HG02852 (cell line): Measurements from ENCODE around the gene DNAH6.
A peak's percentile ranks its signal among the peaks of the same experiment; 100 is the strongest.
"Not testable (repeated sequence)": the region's sequence is repeated elsewhere in the genome, so short reads cannot be mapped to it uniquely, and the experiment has no call there.

Experiments used
- ATAC-seq: cut with Tn5 transposase; IDR thresholded peaks from one replicate; pipeline ENCODE4 v1.9.1; 2021; ENCODE audit warnings: mild to moderate bottlenecking, moderate library complexity; ENCODE audit not compliant: unreplicated experiment

DNAH6 gene

GRCh38 chr2:84496386-84496785 lies 19.9 kb upstream of the DNAH6 start:
- ATAC-seq = no peak

DNA sequence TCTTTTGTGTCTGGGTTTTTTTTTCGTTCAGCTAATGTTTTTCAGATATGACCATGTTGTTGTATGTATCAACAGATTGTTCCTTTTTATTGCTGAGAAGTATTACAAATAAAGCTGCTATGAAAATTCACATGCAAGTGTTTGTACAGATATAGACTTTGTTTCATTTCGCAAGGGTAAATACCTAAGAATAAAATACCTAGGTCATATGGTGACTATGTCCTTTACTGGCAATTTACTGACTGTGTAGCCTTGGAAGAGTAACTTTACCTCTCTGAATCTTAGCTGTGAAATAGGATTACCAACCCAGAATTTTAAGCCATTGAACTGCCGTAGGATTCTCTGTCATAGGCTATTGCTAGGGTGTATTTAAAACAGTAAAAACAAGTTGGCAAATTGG lies 19.0 kb upstream of the DNAH6 start:
- no peak for ATAC-seq

GRCh38 chr2:84498150-84498799 lies 18.0 kb upstream of the DNAH6 start:
- peak; percentile 46 for ATAC-seq

- ATAC-seq = not testable (repeated sequence)
Observed at GRCh38 chr2:84511024-84511423, 5.3 kb upstream of the DNAH6 start.

DNA sequence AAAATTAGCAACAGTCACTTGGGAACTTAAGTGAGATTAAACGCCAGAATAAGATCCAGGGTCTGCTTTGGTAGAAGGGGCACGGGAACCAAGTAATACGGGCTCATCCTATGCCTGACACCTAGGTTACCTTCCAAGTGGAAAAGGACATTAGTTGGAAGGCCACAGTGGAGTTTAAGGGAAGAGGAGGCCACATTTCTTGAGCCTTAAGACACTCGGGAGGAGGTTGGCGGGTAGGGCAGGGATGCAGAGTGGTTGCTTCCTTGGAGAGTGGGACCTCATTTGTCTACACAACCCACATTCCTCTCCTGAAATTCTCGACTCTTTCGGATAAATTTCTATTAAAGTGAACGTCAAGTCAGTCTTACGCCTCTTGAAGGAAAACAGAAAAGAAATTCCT lies 510 bp upstream of the DNAH6 start:
- ATAC-seq = no peak

GRCh38 chr2:84519332-84519957 lies 3.1 kb downstream of the DNAH6 start:
- no peak for ATAC-seq

DNA sequence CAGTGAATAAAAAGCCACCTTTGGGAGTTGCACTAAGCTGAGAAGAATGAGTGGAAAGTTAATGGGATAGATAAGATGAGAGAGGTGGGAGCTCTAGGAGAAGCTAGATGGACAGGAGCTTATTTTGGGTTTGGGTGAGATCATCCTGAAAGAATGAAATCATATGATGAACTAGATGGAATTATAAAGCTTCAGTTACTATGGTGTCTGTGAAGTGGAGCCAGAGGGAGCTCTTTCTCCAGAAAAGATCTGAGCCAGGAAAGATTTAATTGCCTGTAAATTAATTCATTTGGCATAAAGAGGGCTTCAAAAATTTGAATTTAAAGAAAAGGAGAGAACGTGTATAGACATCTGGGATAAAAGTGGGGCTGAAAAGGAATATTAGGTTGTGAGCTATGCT lies 10.3 kb downstream of the DNAH6 start:
- ATAC-seq = no peak

DNA sequence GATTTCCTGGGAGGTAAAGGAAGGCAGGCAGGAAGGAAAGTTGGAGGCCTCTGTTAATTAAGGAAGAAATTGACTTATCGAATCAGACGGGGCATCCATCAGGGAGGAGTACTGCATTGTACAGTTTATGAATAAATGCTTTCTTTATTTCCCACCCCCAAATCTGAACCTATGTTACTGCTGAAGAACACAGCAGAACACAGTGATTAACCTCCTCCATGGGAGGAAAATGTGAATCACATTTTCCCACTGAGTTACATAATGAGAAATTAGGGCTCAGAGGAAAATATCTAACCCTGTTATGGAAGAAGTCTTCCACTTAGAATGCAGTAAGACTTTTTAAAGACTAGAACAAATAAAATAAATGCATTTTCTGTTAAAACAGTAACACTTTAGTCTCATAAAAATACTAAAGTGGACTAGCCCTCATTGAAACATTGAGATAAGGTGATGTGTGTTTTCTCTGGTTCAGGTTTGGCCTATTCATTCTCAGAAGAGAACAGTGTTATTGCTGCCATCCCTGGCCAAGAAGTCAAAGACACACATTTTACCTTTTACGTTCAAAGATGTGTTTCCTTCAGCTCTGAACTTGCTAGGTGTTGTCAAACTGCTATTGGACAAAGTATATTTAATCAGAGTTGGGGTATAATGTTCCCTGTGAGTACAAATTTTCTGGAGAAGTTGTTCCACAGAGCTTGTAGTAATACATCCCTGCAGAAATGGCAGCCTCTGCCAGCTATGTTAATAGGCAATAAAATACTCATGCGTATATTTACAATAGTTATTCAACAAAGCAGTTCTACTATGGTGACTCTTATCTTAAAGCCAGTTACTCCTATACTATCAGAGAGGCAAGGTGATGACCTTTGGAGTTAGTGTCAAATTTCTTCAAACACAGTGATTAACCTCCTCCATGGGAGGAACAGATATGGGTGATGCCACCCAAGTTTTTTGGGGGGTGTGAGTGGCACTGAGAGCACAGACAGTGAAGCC lies 11.1 kb downstream of the DNAH6 start:
- ATAC-seq = no peak

DNA sequence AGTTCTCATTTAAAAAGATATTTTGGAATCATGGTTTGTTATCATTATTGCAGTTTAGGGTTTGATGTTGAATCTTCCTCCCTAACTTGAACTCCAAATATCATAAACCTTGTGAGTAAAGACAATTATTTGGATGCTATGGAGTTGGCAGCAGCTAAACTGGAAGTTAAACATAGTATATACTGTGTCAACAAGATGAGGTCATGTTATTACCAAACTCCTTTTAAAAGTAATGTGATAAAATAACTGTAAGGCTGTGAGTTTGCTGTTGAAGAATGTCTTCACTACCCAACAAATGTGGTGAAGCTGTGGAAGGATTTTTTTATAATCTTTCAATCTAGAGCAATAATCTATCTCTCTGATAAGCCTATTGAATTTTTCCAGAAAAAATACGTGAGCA lies 16.0 kb downstream of the DNAH6 start:
- ATAC-seq = no peak

- ATAC-seq = no peak
Observed at GRCh38 chr2:84534225-84534624, 17.9 kb downstream of the DNAH6 start.

- no peak for ATAC-seq
Observed at GRCh38 chr2:84537251-84537650, 21.0 kb downstream of the DNAH6 start.

GRCh38 chr2:84539729-84540128 lies 23.4 kb downstream of the DNAH6 start:
- ATAC-seq = no peak

GRCh38 chr2:84545005-84545404 lies 28.7 kb downstream of the DNAH6 start:
- no peak for ATAC-seq

- no peak for ATAC-seq
Observed at GRCh38 chr2:84546551-84546950, 30.3 kb downstream of the DNAH6 start.

DNA sequence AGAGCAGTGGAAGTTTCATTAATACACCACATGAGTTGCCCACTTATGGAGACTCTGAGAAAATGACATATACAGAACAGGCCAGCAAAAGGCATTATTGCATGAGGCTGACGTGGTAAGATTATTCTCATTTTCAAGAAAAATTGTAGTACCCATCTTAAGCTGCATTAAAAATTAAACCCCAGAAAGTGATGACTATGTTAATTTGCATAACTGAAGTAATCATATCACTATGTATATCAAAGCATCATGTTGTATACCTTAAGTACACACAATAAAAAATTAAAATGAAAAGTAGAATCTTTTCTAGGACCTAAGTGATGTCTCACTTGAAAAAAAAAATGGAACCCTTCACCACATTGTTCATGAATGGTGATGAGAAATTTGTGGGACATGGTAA lies 32.0 kb downstream of the DNAH6 start:
- ATAC-seq = no peak

DNA sequence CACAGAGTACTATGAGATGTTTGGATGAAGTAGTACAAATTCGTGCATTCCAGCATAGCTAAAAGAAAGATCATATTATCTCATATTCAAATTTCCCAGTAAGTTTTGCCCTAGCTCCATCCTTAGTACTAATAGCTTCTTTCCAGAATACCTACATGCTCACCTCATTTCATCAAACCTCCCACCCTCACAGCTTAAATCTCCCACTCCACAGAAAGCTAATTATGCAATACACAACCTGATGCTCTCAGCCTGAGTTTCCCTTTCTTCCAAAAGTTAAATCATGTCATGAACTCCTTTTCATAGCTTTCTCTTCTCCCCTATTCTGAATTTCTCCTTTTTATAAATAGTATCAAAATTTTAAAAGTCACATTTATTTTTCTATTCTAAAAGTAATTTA lies 34.6 kb downstream of the DNAH6 start:
- ATAC-seq = no peak

- not testable (repeated sequence) for ATAC-seq
Observed at GRCh38 chr2:84551526-84551925, 35.2 kb downstream of the DNAH6 start.

DNA sequence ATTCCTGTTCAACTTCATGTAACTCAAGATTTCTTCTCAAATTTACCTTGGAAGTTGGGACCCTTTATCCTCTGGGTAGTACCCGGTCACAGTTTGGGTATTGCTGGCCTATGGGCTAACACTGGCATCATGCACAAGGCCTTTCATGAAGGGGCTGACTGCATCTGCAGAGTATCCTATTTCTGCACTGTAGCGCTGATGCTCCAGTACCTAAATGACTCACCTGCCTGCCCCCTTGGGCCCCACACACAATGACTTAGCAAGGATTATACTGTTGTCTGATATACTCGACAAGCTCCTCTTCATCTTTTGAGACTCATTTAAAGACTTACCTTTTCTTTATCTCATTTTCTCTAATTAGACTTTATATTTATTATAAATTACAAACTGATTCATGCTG lies 39.9 kb downstream of the DNAH6 start:
- ATAC-seq = peak; percentile 77

DNA sequence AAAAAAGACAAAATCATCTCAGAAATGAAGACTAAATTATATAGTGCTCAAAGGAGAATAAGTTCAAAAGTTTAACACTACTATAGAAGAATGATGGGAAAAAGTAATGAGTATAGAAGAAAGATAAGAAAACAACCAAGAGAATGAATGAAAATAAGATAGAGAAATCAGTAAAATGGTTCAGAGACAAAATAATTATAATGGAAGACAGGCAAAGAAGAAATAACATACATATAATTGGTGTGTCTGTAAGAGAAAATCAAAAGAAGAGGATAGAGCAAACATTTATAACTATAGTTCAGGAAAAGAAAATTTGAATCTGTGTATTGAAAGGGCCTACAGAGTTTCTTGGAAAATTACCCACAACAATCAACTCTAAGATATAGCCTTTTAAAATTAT lies 43.5 kb downstream of the DNAH6 start:
- no peak for ATAC-seq

- ATAC-seq = no peak
Observed at GRCh38 chr2:84579661-84580060, 63.4 kb downstream of the DNAH6 start.

DNA sequence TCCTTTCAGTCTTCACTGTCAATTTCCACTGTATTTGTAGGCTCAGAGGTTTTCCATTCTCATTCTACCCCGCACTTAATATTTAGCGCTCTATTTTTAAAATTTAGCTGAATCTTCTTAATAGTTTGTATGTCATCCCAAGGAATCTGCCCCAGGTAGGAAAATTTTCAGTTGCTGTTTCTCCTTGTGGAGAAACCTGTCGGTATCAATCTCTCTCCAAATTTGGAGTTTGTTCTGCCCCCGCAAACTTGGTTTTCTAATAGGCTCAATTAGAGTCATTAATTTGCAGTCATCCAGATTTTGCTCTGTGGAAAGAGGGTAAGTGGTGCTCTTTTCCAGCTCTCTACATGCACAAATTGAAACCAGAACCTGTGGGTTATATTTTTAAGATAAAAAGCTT lies 87.6 kb downstream of the DNAH6 start:
- no peak for ATAC-seq

DNA sequence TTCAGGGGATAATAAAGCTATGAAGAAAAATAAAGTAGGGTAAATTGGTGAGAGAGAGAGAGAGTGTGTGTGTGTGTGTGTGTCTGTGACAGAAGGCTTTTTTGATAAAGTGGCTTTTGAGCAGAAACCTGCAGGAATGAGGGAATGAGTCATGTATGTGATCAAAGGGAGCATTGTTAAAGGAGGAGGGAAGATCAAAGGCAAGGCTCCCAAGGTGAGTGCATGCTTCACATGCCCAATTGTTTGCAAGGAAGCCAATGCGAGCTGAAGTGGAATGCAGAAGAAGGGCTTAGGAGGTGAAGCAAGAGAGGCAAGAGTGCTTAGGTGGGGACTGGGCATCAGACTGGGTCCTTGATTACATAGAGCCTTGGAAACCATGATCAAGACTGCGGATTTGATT lies 96.8 kb downstream of the DNAH6 start:
- ATAC-seq = no peak
